ENCODE measurements around the gene TMEM63B.

DNA sequence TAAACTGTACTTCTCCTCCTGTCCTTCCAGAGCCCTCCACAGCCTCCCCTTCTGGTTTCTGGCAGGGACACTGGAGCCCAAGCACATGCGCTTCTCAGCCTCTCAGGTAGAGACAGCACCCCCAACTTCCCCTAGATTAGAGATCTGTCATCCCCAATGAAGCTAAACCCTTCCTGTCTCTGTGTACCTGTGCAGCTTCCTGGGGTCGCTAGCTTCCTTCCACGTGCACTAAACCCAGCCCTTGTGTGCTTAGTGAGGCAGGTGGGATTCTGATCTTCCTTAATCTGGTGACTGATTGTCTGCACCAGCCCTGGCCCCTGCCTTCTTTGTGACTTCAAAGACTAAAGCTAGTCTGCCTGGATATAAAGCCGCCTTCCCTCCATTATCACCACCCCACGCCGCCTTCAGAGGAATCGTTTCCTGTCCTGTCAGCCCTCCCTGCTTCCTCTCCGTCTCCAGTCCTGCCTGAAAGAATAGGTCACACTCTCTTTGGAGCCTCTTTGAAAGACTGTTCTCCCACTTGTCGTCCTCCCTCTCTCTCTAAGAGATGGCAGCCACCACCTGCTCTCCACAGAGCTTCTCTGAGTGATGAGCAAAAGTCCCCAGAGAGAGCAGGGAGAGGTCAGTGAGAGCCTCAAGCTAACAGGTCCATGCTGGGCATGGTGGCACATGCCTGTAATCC lies 58.7 kb downstream of the TMEM63B start:
- no peak for TF ChIP-seq POLR2AphosphoS5 (IDR thresholded peaks at IDR 0.05; ENCODE audit: low read depth, low read length)
- TF ChIP-seq, protein P1, sequence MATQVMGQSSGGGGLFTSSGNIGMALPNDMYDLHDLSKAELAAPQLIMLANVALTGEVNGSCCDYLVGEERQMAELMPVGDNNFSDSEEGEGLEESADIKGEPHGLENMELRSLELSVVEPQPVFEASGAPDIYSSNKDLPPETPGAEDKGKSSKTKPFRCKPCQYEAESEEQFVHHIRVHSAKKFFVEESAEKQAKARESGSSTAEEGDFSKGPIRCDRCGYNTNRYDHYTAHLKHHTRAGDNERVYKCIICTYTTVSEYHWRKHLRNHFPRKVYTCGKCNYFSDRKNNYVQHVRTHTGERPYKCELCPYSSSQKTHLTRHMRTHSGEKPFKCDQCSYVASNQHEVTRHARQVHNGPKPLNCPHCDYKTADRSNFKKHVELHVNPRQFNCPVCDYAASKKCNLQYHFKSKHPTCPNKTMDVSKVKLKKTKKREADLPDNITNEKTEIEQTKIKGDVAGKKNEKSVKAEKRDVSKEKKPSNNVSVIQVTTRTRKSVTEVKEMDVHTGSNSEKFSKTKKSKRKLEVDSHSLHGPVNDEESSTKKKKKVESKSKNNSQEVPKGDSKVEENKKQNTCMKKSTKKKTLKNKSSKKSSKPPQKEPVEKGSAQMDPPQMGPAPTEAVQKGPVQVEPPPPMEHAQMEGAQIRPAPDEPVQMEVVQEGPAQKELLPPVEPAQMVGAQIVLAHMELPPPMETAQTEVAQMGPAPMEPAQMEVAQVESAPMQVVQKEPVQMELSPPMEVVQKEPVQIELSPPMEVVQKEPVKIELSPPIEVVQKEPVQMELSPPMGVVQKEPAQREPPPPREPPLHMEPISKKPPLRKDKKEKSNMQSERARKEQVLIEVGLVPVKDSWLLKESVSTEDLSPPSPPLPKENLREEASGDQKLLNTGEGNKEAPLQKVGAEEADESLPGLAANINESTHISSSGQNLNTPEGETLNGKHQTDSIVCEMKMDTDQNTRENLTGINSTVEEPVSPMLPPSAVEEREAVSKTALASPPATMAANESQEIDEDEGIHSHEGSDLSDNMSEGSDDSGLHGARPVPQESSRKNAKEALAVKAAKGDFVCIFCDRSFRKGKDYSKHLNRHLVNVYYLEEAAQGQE (IDR thresholded peaks at IDR 0.05; ENCODE audit: insufficient read depth in 1 of 2, low read depth in 2 of 2, low read length in 2 of 2), result no peak
